ENCODE results near the gene GTF3A.
"Not testable (repeated sequence)": the region's sequence is repeated elsewhere in the genome, so short reads cannot be mapped to it uniquely, and the experiment has no call there.

DNA sequence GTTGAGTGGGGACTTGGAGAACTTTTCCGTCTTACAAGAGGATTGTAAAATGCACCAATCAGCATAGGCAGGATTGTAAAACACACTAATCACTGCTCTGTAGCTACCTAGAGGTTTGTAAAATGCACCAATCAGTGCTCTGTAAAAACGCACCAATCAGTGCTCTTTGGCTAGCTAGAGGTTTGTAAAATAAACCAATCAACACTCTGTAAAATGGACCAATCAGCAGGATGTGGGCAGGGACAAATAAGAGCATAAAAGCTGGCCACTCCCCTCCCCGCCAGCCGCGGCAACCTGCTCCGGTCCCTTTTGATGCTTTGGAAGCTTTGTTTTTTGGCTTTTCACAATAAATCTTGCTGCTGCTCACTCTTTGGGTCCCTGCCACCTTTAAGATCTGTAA, 24.0 kb upstream of the GTF3A start:
- TF ChIP-seq, protein P1, sequence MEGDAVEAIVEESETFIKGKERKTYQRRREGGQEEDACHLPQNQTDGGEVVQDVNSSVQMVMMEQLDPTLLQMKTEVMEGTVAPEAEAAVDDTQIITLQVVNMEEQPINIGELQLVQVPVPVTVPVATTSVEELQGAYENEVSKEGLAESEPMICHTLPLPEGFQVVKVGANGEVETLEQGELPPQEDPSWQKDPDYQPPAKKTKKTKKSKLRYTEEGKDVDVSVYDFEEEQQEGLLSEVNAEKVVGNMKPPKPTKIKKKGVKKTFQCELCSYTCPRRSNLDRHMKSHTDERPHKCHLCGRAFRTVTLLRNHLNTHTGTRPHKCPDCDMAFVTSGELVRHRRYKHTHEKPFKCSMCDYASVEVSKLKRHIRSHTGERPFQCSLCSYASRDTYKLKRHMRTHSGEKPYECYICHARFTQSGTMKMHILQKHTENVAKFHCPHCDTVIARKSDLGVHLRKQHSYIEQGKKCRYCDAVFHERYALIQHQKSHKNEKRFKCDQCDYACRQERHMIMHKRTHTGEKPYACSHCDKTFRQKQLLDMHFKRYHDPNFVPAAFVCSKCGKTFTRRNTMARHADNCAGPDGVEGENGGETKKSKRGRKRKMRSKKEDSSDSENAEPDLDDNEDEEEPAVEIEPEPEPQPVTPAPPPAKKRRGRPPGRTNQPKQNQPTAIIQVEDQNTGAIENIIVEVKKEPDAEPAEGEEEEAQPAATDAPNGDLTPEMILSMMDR (IDR thresholded peaks at IDR 0.05): not testable (repeated sequence)
- not testable (repeated sequence) for TF ChIP-seq POLR2A (IDR thresholded peaks at IDR 0.05)
